Gastrocnemius medialis (tissue), 4 donors: Measurements from ENCODE around the gene GTF3C4. TPM values are rescaled to one million over a fixed set of nuclear protein-coding genes. Genes with fewer than 3 reads are reported as not detected.

Source experiments
- ATAC-seq, 2 donors: fragments of 150-250 bp; one replicate each; pipeline ENCODE4 v1.9.1; 2016
- DNase-seq, 2 donors: peaks; one replicate each; pipeline ENCODE4 v3.0.0-alpha.2; 2019
- H3K27ac ChIP-seq, 4 donors: fragments of 200-600 bp; sonication (generic); 1 replicate in 1 of 4; 2 replicates in 3 of 4; pipeline ENCODE4 v1.5.1; 2016 to 2018; ENCODE audit warnings: mild to moderate bottlenecking in 2 of 4, moderate library complexity in 1 of 4
- H3K27me3 ChIP-seq, 3 donors: fragments of 200-600 bp; sonication (generic) in 2 of 3; 1 replicate in 1 of 3; 2 replicates in 2 of 3; pipeline versions ENCODE4 v1.5.1 to v1.6.0; 2016 to 2019; ENCODE audit warnings: mild to moderate bottlenecking in 1 of 3, moderate library complexity in 1 of 3
- H3K36me3 ChIP-seq, 2 donors: fragments of 200-600 bp; sonication (generic) in 1 of 2; one replicate each; pipeline ENCODE4 v1.5.1; 2017 to 2018
- H3K4me1 ChIP-seq, 2 donors: fragments of 200-600 bp; sonication (generic) in 1 of 2; one replicate each; pipeline ENCODE4 v1.5.1; 2016 to 2017; ENCODE audit warnings: mild to moderate bottlenecking in 2 of 2
- H3K4me3 ChIP-seq, 4 donors: fragments of 200-600 bp; sonication (generic) in 3 of 4; 1 replicate in 1 of 4; 2 replicates in 3 of 4; pipeline ENCODE4 v1.5.1; 2016 to 2019; ENCODE audit warnings: mild to moderate bottlenecking in 2 of 4
- H3K9me3 ChIP-seq, 3 donors: fragments of 200-600 bp; sonication (generic) in 2 of 3; 1 replicate in 1 of 3; 2 replicates in 2 of 3; pipeline ENCODE4 v1.5.1; 2016 to 2019
- CTCF ChIP-seq, 5 experiments: fragments of 450-650 bp in 3 of 5; fragments of 200-600 bp in 2 of 5; sonication (generic) in 2 of 5; IDR thresholded peaks in 4 of 5; conservative IDR thresholded peaks in 1 of 5; 1 replicate in 4 of 5; 2 replicates in 1 of 5; pipeline ENCODE4 v1.5.1; 2016 to 2019; ENCODE audit warnings: antibody characterized with exemption in 5 of 5, mild to moderate bottlenecking in 3 of 5, moderate library complexity in 3 of 5
- POLR2A ChIP-seq, 2 donors: fragments of 450-650 bp; IDR thresholded peaks; one replicate each; pipeline ENCODE4 v1.6.1; 2017; ENCODE audit warnings: antibody characterized with exemption in 2 of 2, mild to moderate bottlenecking in 2 of 2, moderate library complexity in 2 of 2
- in situ Hi-C, 4 donors: fragments of 200-750 bp; cut with MboI; loops; one replicate each; pipeline versions ENCODE4 v1.15.0 to v1.8.0; 2017; ENCODE audit warnings: low sequenced_read_pairs in 4 of 4
- intact Hi-C: fragments of 100-400 bp; cut with DNase I; formaldehyde crosslinking; loops from one replicate; pipeline ENCODE4 v1.15.1; 2023; ENCODE audit warnings: low total_unique reads
- total RNA-seq, 4 donors: library from RNA; depleted of rRNA; stranded (reverse); fragments of >200 nt; gene quantifications; one replicate each; pipeline versions ENCODE4 v1.1.0 to v1.2.3, GENCODE V29; 2016

The GTF3C4 gene
- total RNA-seq, 4 donors from 2014 or later, result 9.2 to 11.7 (median 10.8) TPM

- Histone ChIP-seq H3K27me3 (no peaks in the 10 kb centered on the region), H3K4me1 (no peaks in the 10 kb centered on the region), H3K4me3 (no peak overlapping the region), H3K9me3 (no peaks in the 10 kb centered on the region), H3K27ac (no peak overlapping the region), H3K36me3 (peaks cover 0 to 62% of the 10 kb centered on the region in 2 donors)
- no peak for TF ChIP-seq POLR2A (IDR thresholded peaks at IDR 0.05)
- no peak for TF ChIP-seq CTCF (IDR thresholded peaks at IDR 0.05 in 4 of 5, conservative IDR thresholded peaks at IDR 0.05 in 1 of 5)
- intact Hi-C loops (no loop called here), in situ Hi-C loops (no loop called here)
- ATAC-seq, result no peak
- no peak for DNase-seq
Observed at GRCh38 chr9:132627594-132627993, 42.7 kb upstream of the GTF3C4 start.

GRCh38 chr9:132628746-132629145 is 41.5 kb upstream of the GTF3C4 start:
- in situ Hi-C loops (no loop called here), intact Hi-C loops (no loop called here)
- Histone ChIP-seq H3K27me3 (no peaks in the 10 kb centered on the region), H3K4me1 (no peaks in the 10 kb centered on the region), H3K4me3 (no peak overlapping the region), H3K36me3 (peaks cover 0 to 56% of the 10 kb centered on the region in 2 donors), H3K27ac (no peak overlapping the region), H3K9me3 (no peaks in the 10 kb centered on the region)
- TF ChIP-seq POLR2A (IDR thresholded peaks at IDR 0.05), result no peak
- no peak for TF ChIP-seq CTCF (IDR thresholded peaks at IDR 0.05 in 4 of 5, conservative IDR thresholded peaks at IDR 0.05 in 1 of 5)
- ATAC-seq, result no peak
- no peak for DNase-seq

GRCh38 chr9:132630116-132630515 is 40.1 kb upstream of the GTF3C4 start:
- in situ Hi-C loops, result no loop called here
- Histone ChIP-seq H3K27ac (no peak overlapping the region), H3K4me3 (no peak overlapping the region), H3K9me3 (no peaks in the 10 kb centered on the region), H3K36me3 (peaks cover 0 to 51% of the 10 kb centered on the region in 2 donors), H3K4me1 (no peaks in the 10 kb centered on the region), H3K27me3 (no peaks in the 10 kb centered on the region)
- intact Hi-C loops, result no loop called here
- no peak for DNase-seq
- ATAC-seq, result no peak
- TF ChIP-seq CTCF (IDR thresholded peaks at IDR 0.05 in 4 of 5, conservative IDR thresholded peaks at IDR 0.05 in 1 of 5), result no peak

GRCh38 chr9:132630811-132631210 is 39.5 kb upstream of the GTF3C4 start:
- no peak for DNase-seq
- intact Hi-C loops (no loop called here), in situ Hi-C loops (no loop called here)
- H3K4me3 ChIP-seq, result no peak overlapping the region
- no peaks in the 10 kb centered on the region for H3K9me3 ChIP-seq
- peaks cover 0 to 50% of the 10 kb centered on the region in 2 donors for H3K36me3 ChIP-seq
- no peak for ATAC-seq
- TF ChIP-seq CTCF (IDR thresholded peaks at IDR 0.05 in 4 of 5, conservative IDR thresholded peaks at IDR 0.05 in 1 of 5), result no peak
- no peak for TF ChIP-seq POLR2A (IDR thresholded peaks at IDR 0.05)
- no peak overlapping the region for H3K27ac ChIP-seq
- H3K27me3 ChIP-seq, result no peaks in the 10 kb centered on the region
- no peaks in the 10 kb centered on the region for H3K4me1 ChIP-seq

GRCh38 chr9:132631280-132631679 is 39.0 kb upstream of the GTF3C4 start:
- H3K4me3 ChIP-seq, result no peak overlapping the region
- no peaks in the 10 kb centered on the region for H3K9me3 ChIP-seq
- H3K27ac ChIP-seq, result no peak overlapping the region
- ATAC-seq (no peak), DNase-seq (no peak)
- TF ChIP-seq POLR2A (IDR thresholded peaks at IDR 0.05) (no peak), CTCF (IDR thresholded peaks at IDR 0.05 in 4 of 5, conservative IDR thresholded peaks at IDR 0.05 in 1 of 5) (no peak)
- H3K4me1 ChIP-seq, result no peaks in the 10 kb centered on the region
- H3K36me3 ChIP-seq, result peaks cover 0 to 46% of the 10 kb centered on the region in 2 donors
- H3K27me3 ChIP-seq, result no peaks in the 10 kb centered on the region
- intact Hi-C loops, result no loop called here
- in situ Hi-C loops, result no loop called here
